ENCODE measurements around the gene CELF2.

CELF2 gene

DNA sequence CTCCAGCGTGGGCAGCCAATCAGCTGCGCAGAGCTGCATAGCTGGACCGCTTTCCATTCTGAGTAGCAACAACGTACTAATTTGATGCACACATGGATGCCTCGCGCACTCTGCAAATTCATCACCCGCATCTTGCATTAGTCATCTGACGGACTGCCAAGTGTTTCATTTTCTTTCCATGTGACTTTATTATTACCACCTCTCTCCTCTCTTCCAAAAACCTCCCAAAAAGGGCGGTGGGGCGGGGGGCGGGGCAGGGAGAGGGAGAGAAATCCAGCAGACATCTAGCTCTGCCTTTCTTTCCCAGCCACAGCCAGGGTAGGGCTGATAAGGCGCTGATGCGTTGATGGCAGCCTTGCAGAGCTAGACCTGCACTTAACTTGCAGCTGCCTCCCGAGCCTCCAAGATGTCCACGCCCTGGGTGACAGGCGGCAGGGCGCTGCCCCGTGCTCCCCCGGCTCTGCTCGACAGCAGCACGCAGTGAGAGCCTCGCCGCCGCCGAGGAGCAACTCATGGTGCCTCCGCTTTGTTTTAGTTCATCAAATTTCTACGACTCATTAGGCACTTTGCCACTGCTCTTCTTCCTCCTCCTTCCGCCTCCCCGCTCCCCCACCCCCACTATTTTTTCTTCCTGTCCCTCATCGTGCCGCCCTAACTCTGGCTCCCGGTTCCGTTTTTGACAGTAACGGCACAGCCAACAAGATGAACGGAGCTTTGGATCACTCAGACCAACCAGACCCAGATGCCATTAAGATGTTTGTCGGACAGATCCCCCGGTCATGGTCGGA, 147.3 kb downstream of the CELF2 start:
- peak; percentile 22 for ATAC-seq (replicated peaks; ENCODE audit: extremely low read depth, poor library complexity, severe bottlenecking)
- peaks cover 42% of the 10 kb centered on the region for H3K4me1 Mint-ChIP-seq
- H3K36me3 Mint-ChIP-seq (ENCODE audit: insufficient read depth) = peaks cover 44% of the 10 kb centered on the region
- H3K4me3 Mint-ChIP-seq = no peak overlapping the region
- H3K27ac Mint-ChIP-seq (ENCODE audit: low read depth) = no peak overlapping the region
- no peaks in the 10 kb centered on the region for H3K27me3 Mint-ChIP-seq
- DNase-seq (ENCODE audit: low spot score in 2 of 2) = peak in 1 of 2 donors; percentile 56
- no peaks in the 10 kb centered on the region for H3K9me3 Mint-ChIP-seq

DNA sequence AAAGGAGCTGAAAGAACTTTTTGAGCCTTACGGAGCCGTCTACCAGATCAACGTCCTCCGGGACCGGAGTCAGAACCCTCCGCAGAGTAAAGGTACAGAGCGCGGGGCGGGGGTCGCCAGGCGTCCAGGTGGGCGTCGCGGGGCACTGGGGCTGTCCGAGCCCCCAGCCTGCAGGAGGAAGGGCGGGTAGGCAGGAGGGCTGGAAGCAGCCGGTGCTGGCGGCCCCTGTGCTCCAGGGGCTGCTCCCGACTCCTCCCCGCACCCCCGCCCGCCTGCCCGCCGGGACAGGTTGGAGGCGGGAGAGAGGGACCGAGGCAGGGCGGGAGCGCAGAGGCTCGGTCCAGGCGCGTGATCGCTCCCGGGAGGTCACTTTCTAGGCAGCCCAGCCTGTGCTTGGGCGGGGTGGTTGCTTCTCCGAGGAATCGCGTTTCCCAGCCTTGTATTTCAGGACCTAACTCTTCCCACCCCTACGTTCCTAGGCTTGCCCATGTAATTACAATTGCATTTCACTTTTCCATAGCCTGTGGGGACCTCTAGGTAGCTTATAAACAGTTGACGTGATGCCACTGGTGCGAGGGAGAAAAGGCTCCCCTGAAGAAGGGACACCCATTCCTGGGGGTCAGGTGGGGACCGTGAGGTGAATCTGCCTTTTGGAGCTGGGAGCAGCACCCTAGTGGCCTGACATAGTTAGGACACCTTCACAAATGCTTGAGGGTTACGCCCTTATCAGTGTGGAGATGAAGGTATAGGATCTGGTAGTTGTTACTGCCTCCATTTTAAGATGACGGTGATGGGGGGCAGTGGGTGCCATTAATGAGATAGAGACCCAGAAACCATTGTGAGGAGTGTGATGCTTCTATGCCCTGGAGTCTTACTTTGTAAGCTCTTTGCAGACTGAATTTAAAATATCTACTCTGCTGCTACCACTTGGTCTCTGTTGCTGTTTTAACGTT, 148.2 kb downstream of the CELF2 start:
- Mint-ChIP-seq H3K4me1 (peaks cover 42% of the 10 kb centered on the region), H3K36me3 (ENCODE audit: insufficient read depth) (peaks cover 44% of the 10 kb centered on the region), H3K27ac (ENCODE audit: low read depth) (no peak overlapping the region), H3K9me3 (no peaks in the 10 kb centered on the region), H3K27me3 (no peaks in the 10 kb centered on the region), H3K4me3 (no peak overlapping the region)
- ATAC-seq (replicated peaks; ENCODE audit: extremely low read depth, poor library complexity, severe bottlenecking) (peak; percentile 50), DNase-seq (ENCODE audit: low spot score in 2 of 2) (peak; percentile 45 to 74)

DNA sequence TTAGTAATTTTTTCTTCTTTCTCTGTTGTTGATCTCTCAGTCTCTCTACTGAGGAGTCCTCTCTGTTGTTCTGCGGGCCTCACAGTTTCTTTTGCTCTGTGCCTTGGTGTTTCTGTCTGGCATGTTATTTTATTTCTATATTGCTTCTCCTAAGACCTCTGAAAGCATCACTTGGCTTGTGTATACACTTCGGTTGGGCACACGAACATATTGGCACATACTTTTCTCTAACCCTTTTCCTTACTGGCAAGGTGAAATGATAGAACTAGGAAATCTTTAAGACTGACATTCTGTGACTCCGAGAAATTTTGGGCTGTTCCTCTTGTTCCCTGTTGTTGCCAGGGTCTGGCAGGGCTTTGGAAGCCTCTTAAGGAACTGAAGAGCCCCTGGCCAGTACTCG, 148.9 kb downstream of the CELF2 start:
- H3K4me3 Mint-ChIP-seq = no peak overlapping the region
- DNase-seq (ENCODE audit: low spot score in 2 of 2) (no peak), ATAC-seq (replicated peaks; ENCODE audit: extremely low read depth, poor library complexity, severe bottlenecking) (no peak)
- no peaks in the 10 kb centered on the region for H3K27me3 Mint-ChIP-seq
- H3K9me3 Mint-ChIP-seq = no peaks in the 10 kb centered on the region
- H3K4me1 Mint-ChIP-seq = peaks cover 38% of the 10 kb centered on the region
- no peak overlapping the region for H3K27ac Mint-ChIP-seq (ENCODE audit: low read depth)
- H3K36me3 Mint-ChIP-seq (ENCODE audit: insufficient read depth) = peaks cover 41% of the 10 kb centered on the region

DNA sequence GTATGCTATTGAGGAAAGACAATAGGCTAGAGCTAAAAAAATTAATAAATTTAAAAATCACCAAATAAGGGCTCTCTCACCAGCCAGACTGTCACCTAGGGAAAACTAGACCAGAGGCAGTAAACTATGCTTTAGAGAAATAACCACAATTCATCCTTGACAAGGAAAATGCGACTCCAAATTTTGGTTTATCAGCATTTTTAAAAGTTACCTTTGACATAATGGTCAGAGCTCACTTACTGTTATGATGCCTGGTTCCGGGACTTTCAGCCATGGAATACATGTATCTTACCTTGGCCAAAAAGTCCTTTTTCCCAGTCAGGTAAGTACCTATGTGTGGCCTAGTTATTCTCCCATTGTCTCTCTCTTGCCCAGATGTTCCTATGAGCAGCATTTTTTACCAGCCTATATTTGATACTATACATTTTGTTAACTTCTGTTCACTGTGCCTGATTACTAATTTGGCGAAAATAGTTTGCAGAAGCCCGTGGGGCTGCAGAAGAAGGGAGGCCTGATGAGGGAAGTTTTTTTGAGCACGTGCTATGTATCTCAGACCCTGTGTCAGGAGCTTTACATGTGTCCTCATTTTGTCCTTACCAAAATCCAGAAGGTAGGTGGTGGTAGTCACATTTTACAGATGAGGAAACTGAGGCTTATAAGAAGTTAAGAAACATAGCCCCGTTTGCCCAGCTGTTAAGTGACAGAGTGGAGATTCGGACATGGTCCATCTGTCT, 149.7 kb downstream of the CELF2 start:
- no peak for ATAC-seq (replicated peaks; ENCODE audit: extremely low read depth, poor library complexity, severe bottlenecking)
- H3K27me3 Mint-ChIP-seq = no peaks in the 10 kb centered on the region

DNA sequence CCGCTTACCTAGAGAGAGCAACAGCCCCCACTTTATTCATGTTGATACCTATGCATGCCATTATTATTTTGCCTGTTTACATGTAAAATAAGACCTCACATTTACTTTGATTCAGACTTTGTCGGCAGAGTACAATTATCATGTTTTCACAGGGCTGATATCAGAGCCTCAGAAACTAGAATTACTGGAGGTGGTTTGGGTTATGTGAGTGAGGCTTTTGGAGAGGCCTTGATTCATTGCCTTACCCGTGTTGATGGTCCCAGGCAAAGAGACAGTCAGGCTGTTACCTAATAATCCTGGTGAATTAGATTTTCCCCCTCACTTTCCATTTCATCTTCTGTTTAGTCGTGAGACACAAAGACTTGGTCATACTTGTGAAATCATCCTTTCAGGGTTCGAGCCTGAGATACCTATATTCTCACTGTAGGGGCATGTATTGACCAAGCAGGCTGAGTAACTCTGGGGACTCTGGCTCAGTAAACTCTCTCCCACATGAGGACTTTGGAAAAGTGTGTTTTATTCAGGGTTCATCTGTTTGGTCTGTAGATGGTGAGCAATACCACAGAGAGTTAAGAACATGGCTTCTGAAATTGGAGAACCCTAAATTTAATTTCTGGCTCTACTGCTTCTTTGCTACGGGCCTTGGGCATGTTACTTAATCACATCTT, 150.9 kb downstream of the CELF2 start:
- Mint-ChIP-seq H3K4me1 (peaks cover 30% of the 10 kb centered on the region), H3K4me3 (no peak overlapping the region), H3K36me3 (ENCODE audit: insufficient read depth) (peaks cover 39% of the 10 kb centered on the region), H3K9me3 (no peaks in the 10 kb centered on the region), H3K27ac (ENCODE audit: low read depth) (no peak overlapping the region), H3K27me3 (no peaks in the 10 kb centered on the region)
- no peak for DNase-seq (ENCODE audit: low spot score in 2 of 2)
- no peak for ATAC-seq (replicated peaks; ENCODE audit: extremely low read depth, poor library complexity, severe bottlenecking)

More for the DNA sequence above, 149.7 kb downstream of the CELF2 start:
- Mint-ChIP-seq H3K4me1 (peaks cover 32% of the 10 kb centered on the region), H3K36me3 (ENCODE audit: insufficient read depth) (peaks cover 39% of the 10 kb centered on the region), H3K9me3 (no peaks in the 10 kb centered on the region), H3K27ac (ENCODE audit: low read depth) (no peak overlapping the region), H3K4me3 (no peak overlapping the region)
- DNase-seq (ENCODE audit: low spot score in 2 of 2) = no peak

DNA sequence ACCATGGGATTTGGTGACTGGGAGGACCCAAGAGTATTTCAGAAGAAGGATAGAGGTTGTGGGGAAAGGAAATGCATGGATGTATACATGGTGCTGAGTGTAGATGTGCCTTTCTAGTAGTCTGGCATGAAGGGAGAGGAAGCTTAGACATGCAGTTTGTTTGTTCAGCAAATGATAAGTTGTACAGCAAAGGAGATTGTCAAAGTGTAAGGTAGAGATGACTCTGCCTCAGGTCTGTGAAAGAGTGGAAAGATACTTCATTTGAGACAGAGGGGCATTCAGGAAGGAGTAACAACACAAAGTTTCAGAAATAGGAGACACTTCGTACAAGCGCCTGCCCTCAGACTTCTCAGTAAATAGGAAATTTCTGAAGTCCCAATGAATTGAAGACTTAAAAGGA, 152.3 kb downstream of the CELF2 start:
- no peak overlapping the region for H3K27ac Mint-ChIP-seq (ENCODE audit: low read depth)
- H3K36me3 Mint-ChIP-seq (ENCODE audit: insufficient read depth) = peaks cover 42% of the 10 kb centered on the region
- H3K27me3 Mint-ChIP-seq = no peaks in the 10 kb centered on the region
- no peaks in the 10 kb centered on the region for H3K9me3 Mint-ChIP-seq
- ATAC-seq (replicated peaks; ENCODE audit: extremely low read depth, poor library complexity, severe bottlenecking) (no peak), DNase-seq (ENCODE audit: low spot score in 2 of 2) (no peak)
- H3K4me3 Mint-ChIP-seq = no peak overlapping the region
- H3K4me1 Mint-ChIP-seq = peaks cover 32% of the 10 kb centered on the region

DNA sequence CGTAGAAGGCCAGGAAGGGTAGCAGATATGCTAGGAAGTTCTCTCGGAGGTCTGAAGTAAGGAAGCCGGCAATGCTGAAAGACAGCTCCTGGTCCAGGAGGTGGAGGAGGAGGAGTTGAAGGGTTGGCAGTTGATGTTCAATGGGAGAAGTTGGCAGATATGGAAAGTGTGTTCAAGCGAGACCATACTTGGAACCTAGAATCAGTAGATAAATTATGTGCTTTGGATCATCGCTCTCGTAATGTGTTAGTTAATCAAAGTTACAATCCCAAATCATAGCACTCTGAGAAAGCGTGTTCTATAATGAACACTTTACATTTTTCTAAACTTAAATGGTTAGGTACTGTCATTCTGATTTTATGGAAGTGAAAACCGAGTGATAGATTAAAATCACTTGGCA, 152.9 kb downstream of the CELF2 start:
- H3K4me3 Mint-ChIP-seq = no peak overlapping the region
- H3K27ac Mint-ChIP-seq (ENCODE audit: low read depth) = no peak overlapping the region
- ATAC-seq (replicated peaks; ENCODE audit: extremely low read depth, poor library complexity, severe bottlenecking) (no peak), DNase-seq (ENCODE audit: low spot score in 2 of 2) (no peak)
- peaks cover 42% of the 10 kb centered on the region for H3K36me3 Mint-ChIP-seq (ENCODE audit: insufficient read depth)
- H3K27me3 Mint-ChIP-seq = no peaks in the 10 kb centered on the region
- no peaks in the 10 kb centered on the region for H3K9me3 Mint-ChIP-seq
- peaks cover 38% of the 10 kb centered on the region for H3K4me1 Mint-ChIP-seq

DNA sequence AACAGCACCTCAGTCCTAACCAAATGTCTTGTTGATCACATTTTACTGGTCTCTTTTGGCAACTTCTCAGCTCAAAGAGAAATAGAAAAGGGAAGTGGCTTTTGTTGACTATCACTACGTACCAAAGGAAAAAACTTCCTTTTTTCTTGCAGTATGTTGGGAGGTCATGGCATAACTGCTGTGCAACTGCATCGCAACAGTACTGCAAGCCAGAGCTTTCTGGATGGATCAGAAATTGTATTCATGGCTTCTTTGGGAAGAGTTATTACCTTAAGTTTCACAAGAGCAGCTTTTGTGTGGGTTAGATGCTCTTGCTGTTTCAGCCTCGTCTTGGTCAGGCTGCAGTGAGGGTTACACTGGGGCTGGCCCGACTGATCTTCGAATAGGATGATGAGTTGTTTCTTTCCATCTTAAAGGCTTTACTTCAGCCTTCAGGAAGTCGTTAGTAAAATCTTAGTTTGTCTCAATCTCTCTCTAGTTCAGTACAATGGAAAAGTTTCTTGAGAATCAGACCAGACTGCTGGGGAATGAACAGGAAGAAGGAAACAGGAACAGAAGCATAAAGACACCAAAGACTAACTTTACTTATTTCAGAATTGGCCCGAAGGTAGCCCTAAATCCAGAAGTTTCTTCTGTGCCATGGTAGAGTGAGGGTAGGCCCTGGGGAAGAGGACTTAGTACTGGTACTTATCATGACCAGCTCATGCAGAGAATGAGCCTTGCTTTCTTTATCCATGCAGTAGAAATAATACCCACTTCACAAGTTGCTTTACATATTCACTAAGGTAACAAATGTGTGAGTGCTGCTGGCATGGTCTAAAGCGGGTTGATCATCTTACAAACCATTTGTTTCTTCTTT, 153.6 kb downstream of the CELF2 start:
- Mint-ChIP-seq H3K36me3 (ENCODE audit: insufficient read depth) (peaks cover 44% of the 10 kb centered on the region), H3K4me3 (no peak overlapping the region), H3K27me3 (no peaks in the 10 kb centered on the region), H3K9me3 (no peaks in the 10 kb centered on the region), H3K27ac (ENCODE audit: low read depth) (no peak overlapping the region), H3K4me1 (peaks cover 44% of the 10 kb centered on the region)
- DNase-seq (ENCODE audit: low spot score in 2 of 2) (no peak), ATAC-seq (replicated peaks; ENCODE audit: extremely low read depth, poor library complexity, severe bottlenecking) (peak; percentile 4)

DNA sequence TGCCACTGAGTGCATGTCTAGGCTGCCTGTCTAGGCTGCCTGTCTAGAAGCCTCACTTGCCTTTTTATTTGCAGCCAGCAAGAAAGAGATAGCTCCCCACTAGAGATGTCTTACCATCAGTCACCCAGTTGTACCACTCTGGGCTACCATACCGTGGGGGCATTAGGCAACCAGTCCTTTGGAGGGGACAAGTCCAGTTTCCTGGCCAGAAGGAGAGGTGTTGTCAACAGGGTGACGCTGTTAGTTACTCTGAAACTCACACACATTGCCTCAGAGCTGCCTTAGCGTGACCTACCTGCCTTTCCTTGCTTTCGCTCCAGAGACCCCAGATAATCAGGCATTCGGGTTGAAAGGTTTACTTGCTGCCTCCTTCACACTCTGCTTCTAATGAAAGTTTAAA, 155.4 kb downstream of the CELF2 start:
- Mint-ChIP-seq H3K36me3 (ENCODE audit: insufficient read depth) (peaks cover 48% of the 10 kb centered on the region), H3K4me3 (no peak overlapping the region), H3K27me3 (no peaks in the 10 kb centered on the region), H3K9me3 (no peaks in the 10 kb centered on the region), H3K4me1 (peaks cover 57% of the 10 kb centered on the region), H3K27ac (ENCODE audit: low read depth) (no peak overlapping the region)
- DNase-seq (ENCODE audit: low spot score in 2 of 2) (no peak), ATAC-seq (replicated peaks; ENCODE audit: extremely low read depth, poor library complexity, severe bottlenecking) (no peak)

DNA sequence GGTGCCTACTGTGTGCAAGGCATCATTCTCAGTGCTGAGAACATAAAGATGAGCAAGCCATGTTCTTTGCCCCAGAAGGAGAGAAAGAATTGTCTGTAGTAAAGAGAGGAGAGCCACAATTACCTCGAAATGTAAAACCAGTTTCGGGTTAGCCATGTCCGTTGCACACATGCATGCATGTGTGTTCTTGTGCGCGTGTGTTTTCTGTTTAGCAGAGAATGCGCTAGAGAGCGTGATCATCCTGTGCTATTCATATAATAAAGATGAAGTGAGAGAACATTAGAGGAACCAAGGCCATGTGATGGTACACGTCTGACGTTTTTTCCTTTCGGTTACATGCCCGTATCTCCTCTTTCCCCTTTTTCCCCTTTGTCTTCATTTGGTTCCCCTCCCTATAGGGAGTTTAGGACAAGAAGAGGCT, 158.2 kb downstream of the CELF2 start:
- Mint-ChIP-seq H3K27me3 (no peaks in the 10 kb centered on the region), H3K4me3 (no peak overlapping the region), H3K36me3 (ENCODE audit: insufficient read depth) (peaks cover 72% of the 10 kb centered on the region), H3K9me3 (no peaks in the 10 kb centered on the region), H3K4me1 (peaks cover 83% of the 10 kb centered on the region), H3K27ac (ENCODE audit: low read depth) (no peak overlapping the region)
- DNase-seq (ENCODE audit: low spot score in 2 of 2) = no peak
- ATAC-seq (replicated peaks; ENCODE audit: extremely low read depth, poor library complexity, severe bottlenecking) = no peak

DNA sequence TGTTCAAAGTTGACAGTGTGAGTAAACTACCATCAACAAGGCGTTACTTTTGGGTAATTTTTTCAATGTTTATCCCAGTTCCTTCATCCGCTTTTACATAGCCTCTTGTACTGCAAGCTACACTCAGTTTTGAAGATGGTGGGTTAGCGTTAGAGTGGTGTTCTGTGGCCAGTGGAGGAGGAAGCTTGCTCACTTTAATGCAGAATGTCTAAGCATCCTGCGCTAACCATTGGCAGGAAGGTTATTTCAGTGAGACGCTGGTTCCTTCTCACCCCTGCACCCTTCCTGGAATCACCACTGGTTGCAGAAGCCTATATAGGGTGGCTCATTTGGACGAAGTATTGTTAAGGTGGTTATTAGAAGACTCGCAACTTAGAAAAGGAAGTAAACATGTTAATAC, 159.1 kb downstream of the CELF2 start:
- Mint-ChIP-seq H3K27me3 (no peaks in the 10 kb centered on the region), H3K4me3 (no peak overlapping the region), H3K27ac (ENCODE audit: low read depth) (no peak overlapping the region), H3K36me3 (ENCODE audit: insufficient read depth) (peaks cover 81% of the 10 kb centered on the region), H3K4me1 (peaks cover 92% of the 10 kb centered on the region), H3K9me3 (no peaks in the 10 kb centered on the region)
- ATAC-seq (replicated peaks; ENCODE audit: extremely low read depth, poor library complexity, severe bottlenecking) (peak; percentile 22), DNase-seq (ENCODE audit: low spot score in 2 of 2) (no peak)
